Measurements from ENCODE around the gene KCND2. TPM values are rescaled to one million over a fixed set of nuclear protein-coding genes. Genes with fewer than 3 reads are reported as not detected.

KCND2 gene
- total and polyA plus RNA-seq, 2 of the 4 experiments (the other 2 are of a cell fraction) = under 0.01 TPM; not detected in 1

DNA sequence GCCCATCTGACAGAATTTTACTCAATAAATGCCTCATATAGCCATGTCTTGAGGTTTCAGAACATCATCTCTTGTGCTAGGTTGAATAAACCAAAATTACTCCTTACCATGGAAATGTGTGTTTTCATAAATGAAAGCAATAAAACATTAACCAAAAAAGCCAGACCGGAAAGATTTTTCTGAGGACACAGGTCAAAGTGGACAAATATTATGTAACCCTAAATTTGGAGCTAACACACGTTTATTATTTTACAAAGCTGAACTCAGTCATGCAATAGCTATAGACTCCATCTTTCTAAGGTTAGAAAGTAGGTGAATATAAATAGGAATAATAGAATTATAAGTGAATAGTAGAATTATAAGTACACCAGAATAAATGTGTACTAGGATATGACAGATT lies 315.9 kb downstream of the KCND2 start:
- H3K27me3 ChIP-seq (ENCODE audit: control insufficient read depth, insufficient read depth, low read length) = no peaks in the 10 kb centered on the region
- H3K9me1 ChIP-seq (ENCODE audit: insufficient read depth, low read length) = no peaks in the 10 kb centered on the region; the same call in 1 of the 2 replicates
- ATAC-seq (ENCODE audit: low read depth) = no peak
- H3K4ac ChIP-seq (ENCODE audit: low read depth, low read length) = no peak overlapping the region
- no peak overlapping the region for H2BK120ac ChIP-seq (ENCODE audit: low read depth, low read length)
- H3K79me1 ChIP-seq (ENCODE audit: low read depth in 1 of 2, low read length in 2 of 2) = no peaks in the 10 kb centered on the region
- H2AFZ ChIP-seq (replicated peaks; ENCODE audit: low read length, poor library complexity) = no peak overlapping the region
- H4K20me1 ChIP-seq (ENCODE audit: insufficient read depth, low read length) = no peaks in the 10 kb centered on the region
- no peaks in the 10 kb centered on the region for H3K9me3 ChIP-seq (ENCODE audit: control insufficient read depth, insufficient read depth, low read length)
- TF ChIP-seq FOS (IDR thresholded peaks at IDR 0.05; ENCODE audit: low read depth, low read length) (no peak), MAZ (IDR thresholded peaks at IDR 0.05; ENCODE audit: borderline replicate concordance, low read depth, low read length) (no peak), BHLHE40 (IDR thresholded peaks at IDR 0.05; ENCODE audit: low read depth, low read length) (no peak), RCOR1 (IDR thresholded peaks at IDR 0.05; ENCODE audit: insufficient replicate concordance, low read length) (no peak), MXI1 (IDR thresholded peaks at IDR 0.05; ENCODE audit: borderline replicate concordance, low read depth, low read length) (no peak), MAFK (IDR thresholded peaks at IDR 0.05; ENCODE audit: low read depth, low read length) (no peak), SMC3 (IDR thresholded peaks at IDR 0.05; ENCODE audit: low read depth, low read length) (no peak), CEBPB (IDR thresholded peaks at IDR 0.05; ENCODE audit: low read depth, low read length) (no peak), RAD21 (IDR thresholded peaks at IDR 0.05; ENCODE audit: low read length) (no peak), NFE2L2 (IDR thresholded peaks at IDR 0.05; ENCODE audit: low read depth, low read length) (no peak), RFX5 (IDR thresholded peaks at IDR 0.05; ENCODE audit: low read depth, low read length) (no peak), CHD1 (IDR thresholded peaks at IDR 0.05; ENCODE audit: low read depth, low read length) (no peak)
- H3K9ac ChIP-seq (ENCODE audit: low read depth, low read length) = no peak overlapping the region
- no peak overlapping the region for H2BK20ac ChIP-seq (ENCODE audit: low read depth, low read length)
- H3K14ac ChIP-seq (replicated peaks; ENCODE audit: low read depth, low read length) = no peak overlapping the region
- H3K18ac ChIP-seq (ENCODE audit: low read depth, low read length) = no peak overlapping the region
- dilution Hi-C loops (cut with HindIII; ENCODE audit: low sequenced_read_pairs, unreplicated experiment) = no loop called here
- ChIA-PET CTCF (no interaction called here), POLR2A (ENCODE audit: unreplicated experiment) (no interaction called here)
- no peaks in the 10 kb centered on the region for H3K4me1 ChIP-seq (ENCODE audit: control insufficient read depth, insufficient read depth, low read length)
- BruUV-seq (replicated peaks) = no TSS peak
- no peaks in the 10 kb centered on the region for H3K36me3 ChIP-seq (ENCODE audit: control insufficient read depth, insufficient read depth, low read length)
- in situ Hi-C loops (cut with MboI; ENCODE audit: low sequenced_read_pairs) = no loop called here
- intact Hi-C loops (cut with micrococcal nuclease) = loop anchor here (10.0 kb wide), 1 partner anchor 496 kb away; no protein-coding TSS in a partner anchor
- H3K27ac ChIP-seq (ENCODE audit: insufficient read depth, low read length) = no peak overlapping the region
- H2BK5ac ChIP-seq (ENCODE audit: low read depth, low read length, poor library complexity, severe bottlenecking) = no peak overlapping the region
- no peak overlapping the region for H2AK5ac ChIP-seq (ENCODE audit: low read depth, low read length)
- H3K4me3 ChIP-seq (ENCODE audit: insufficient read depth, low read depth, low read length) = no peak overlapping the region
- no peak overlapping the region for H2AK9ac ChIP-seq (replicated peaks; ENCODE audit: low read depth, low read length, poor library complexity)
- H4K91ac ChIP-seq (ENCODE audit: insufficient read depth, low read depth, low read length) = no peak overlapping the region
- no peak overlapping the region for H2BK15ac ChIP-seq (ENCODE audit: low read depth, low read length)
- no peak overlapping the region for H3K4me2 ChIP-seq (ENCODE audit: low read depth, low read length)
- no peak overlapping the region for H3K23ac ChIP-seq (ENCODE audit: low read depth, low read length)
- H4K5ac ChIP-seq (ENCODE audit: low read depth, low read length) = no peak overlapping the region
- no peak overlapping the region for H4K8ac ChIP-seq (ENCODE audit: low read depth in 2 of 2, low read length in 2 of 2)
- H3K56ac ChIP-seq (ENCODE audit: extremely low read depth, insufficient read depth, low read length) = no peak overlapping the region
- WGBS, 2 experiments (ENCODE audit: extremely low coverage in 2 of 2, insufficient read length in 1 of 2) = no CpG with 5 or more reads among the region's 2 CpGs
- DNase-seq = no peak
